Activated CD8-positive, alpha-beta memory T cell treated with anti-CD3 and anti-CD28 coated beads for 4 hours (primary cell): ENCODE results near the gene RASA3.

Source experiments
- DNase-seq, 2 donors: peaks; one replicate each; pipeline ENCODE4 v3.0.0-alpha.2; 2020; ENCODE audit warnings: low read depth in 2 of 2

RASA3 gene

DNA sequence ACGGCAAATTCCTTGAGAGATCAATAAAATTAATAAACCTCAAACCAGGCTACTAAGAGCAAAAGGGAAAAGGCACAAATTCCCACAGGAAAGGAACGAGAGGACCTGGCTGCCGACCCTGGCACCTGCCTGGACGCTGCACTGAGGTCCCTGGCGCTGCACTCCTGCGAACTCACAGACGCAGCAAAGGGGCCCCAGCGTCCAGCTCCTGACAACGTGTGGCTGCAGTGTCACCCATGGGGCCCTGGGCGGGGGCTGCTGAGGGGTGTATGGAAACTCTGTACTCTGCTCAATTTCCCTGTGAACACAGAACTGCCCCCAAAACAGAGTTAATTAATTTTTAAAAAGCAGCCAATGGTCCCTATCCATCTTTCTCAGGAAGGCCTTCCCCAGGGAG lies 97.2 kb downstream of the RASA3 start:
- DNase-seq, result no peak

DNA sequence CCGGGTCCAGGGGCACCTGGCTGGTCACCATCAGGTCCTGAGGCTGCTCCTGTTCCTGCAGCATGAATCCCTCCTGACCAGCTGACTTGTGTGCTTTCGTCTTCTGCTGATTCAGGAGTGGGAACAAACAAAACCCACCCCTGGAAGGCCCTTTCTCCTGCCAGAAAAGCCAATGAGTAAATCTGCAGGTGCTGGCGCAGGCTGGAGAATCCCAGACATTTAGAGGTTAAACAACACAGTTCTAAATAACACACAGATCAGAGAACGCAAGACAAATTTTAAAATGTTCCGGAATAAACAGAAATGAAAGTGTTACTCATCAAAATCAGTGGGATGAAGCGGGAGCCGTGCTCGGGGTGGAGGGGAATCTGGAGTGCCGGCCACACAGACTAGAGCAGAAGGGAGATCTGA lies 97.9 kb downstream of the RASA3 start:
- no peak for DNase-seq

DNA sequence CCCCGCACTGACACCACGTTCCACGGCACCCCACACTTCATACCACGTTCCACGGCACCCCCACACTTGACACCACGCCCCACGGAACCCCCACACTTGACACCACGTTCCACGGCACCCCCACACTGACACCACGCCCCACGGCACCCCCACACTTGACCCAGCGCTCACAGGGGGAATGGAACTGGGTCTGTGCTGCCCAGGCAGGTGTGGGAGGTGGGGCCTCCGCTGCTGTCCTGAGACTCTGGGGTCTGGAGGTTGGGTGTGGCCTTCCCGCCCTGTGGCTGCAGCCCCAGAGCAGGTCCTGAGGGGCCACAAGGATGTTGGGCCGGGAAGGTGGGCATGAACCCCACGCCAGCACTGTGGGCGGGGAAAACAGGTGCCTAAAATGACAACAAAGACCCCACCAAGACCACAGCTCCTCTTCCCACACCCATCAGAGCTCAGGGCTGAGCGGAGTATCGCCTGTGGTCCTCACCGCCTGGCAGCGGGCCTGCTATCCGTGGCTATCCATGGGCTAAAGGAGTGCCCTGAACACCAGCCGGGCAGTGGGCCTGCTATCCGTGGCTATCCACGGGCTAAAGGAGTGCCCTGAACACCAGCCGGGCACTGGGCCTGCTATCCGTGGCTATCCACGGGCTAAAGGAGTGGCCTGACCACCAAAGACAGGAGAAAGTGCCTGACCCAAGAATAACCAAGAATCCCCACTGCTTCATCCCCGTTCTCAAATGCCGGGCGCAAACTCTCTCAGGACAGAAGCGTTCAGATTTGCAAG lies 98.7 kb downstream of the RASA3 start:
- no peak for DNase-seq

DNA sequence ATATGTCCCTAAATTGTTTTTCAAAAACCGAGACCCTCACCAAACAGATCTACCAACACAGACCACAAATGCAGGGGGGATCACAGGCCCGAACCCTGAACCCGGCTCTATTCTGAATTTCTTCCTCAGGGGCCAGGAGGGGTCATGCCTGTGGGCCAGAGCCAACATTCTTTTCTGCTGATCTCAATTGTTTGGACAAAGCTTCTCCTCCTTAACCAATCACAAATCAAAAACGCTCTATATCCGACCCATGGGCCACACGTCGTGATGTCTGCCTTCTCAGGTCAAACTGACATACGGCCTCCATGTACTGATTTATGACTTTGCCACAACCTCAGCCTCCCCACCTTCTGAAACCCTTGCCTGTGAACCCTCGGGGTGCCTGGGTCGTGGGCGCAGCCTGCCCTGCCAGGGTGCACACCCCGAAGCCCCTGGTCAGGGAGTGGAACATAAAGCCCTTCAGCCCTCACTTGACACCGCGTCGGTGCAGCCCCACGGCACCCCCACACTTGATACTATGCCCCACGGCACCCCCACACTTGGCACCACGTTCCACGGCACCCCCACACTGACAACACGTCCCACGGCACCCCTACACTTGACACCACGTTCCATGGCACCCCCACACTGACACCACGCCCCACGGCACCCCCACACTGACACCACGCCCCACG lies 100.2 kb downstream of the RASA3 start:
- DNase-seq, result no peak

DNA sequence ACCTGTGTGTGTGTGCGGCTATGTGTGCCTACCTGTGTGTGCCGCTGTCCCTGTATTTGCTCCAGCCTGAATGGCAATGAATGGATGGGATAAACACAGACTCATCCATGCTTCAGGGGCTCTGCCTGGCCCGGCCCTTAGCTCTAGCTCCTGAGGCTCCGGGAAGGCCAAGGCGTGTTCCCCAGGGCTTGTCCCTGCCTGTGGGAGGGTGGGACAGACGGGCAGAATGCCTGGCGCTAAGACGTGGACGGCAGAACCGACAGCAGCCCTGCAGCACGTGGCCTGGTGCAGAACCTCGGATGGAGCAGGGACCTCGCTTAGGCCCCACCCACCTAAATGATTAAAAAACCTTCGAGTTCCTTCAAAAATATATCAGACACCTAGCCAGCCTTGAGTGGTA lies 100.8 kb downstream of the RASA3 start:
- DNase-seq, result no peak

DNA sequence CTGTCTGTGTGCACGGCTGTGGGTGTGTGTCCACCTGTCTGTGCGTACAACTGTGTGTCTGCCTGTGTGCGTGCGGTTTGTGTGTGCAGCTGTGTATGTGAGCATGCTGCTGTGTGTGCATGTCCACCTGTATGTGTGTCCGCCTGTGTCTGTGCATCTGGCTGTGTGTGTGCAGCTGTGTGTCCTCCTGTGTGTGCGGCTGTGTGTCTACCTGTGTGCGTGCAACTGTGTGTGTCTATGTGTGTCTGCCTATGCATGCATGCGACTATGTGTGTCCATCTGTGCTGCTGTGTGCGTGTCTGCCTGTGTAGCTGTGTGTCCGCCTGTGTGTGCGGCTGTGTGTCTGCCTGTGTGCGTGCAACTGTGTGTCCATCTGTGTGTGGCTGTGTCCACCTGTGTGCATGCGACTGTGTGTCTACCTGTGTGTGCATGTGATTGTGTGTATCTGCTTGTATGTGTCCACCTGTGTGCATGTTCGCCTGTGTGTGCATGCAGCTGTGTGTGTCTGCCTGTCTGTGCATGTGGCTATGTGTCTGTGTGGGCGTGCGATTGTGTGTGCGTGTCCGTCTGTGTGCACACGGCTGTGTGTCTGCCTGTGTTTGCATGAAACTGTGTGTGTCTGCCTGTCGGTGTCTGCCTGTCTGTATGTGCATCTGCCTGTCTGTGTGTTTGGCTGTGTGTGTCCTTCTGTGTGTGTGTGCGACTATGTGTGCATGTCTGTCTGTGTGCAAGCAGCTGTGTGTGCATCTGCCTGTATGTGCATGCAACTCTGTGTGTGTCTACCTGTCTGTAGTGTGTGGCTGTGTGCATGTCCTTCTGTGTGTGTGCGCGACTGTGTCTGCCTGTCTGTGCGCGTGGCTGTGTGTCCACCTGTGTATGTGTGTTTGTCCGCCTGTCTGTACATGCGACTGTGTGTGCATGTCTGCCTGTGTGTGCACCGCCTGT lies 101.5 kb downstream of the RASA3 start:
- DNase-seq, result no peak

DNA sequence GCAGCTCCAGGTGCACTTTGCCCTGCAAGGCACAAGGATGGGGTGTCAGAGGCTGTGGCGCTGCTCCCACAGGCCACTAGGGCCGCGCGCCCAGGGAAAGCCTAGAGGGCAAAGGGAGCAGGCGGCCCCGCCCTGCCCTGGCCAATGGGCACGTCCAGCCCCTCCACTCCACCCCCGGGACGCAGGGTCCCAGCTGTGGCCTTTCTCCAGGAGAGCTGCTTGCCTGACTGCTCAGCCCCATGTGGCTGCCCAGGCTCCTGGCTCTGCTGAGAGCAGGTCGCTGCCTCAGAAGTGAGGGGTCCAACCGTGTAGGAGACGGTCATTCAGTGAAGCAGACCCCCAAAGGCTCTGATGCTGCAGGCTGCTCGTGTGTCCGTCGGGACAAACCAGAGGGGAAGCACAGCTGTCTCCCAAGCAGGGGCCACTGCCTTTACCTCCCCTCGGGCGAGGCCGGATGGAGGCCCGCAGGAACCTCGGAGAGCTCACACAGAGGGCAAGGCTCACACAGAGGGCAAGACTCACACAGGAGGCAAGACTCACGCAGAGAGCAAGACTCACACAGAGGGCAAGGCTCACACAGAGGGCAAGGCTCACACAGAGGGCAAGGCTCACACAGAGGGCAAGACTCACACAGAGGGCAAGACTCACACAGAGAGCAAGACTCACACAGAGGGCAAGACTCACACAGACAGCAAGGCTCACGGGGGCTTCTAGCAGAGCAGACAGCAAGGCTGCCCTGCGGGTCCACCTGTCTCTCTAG lies 102.4 kb downstream of the RASA3 start:
- no peak for DNase-seq

DNA sequence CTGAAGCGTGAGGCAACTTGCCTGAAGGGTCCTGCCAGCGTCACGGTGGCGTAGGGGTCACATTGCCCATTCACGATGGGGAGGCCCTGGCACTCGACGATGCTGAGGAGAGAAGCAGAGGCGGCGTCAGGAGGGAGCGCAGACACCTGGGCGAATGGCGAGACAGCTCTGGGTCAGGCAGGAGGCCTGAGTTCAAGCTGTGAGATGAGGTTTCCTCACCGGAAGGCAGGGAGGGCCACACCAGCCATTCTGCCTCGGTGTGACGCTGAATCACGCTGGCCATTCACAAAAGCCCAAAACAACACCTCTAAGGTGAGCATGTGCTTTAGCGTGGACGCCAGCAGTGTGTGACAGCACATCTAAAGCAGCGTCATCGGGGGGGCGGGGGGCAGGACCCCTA lies 104.6 kb downstream of the RASA3 start:
- DNase-seq, result no peak

DNA sequence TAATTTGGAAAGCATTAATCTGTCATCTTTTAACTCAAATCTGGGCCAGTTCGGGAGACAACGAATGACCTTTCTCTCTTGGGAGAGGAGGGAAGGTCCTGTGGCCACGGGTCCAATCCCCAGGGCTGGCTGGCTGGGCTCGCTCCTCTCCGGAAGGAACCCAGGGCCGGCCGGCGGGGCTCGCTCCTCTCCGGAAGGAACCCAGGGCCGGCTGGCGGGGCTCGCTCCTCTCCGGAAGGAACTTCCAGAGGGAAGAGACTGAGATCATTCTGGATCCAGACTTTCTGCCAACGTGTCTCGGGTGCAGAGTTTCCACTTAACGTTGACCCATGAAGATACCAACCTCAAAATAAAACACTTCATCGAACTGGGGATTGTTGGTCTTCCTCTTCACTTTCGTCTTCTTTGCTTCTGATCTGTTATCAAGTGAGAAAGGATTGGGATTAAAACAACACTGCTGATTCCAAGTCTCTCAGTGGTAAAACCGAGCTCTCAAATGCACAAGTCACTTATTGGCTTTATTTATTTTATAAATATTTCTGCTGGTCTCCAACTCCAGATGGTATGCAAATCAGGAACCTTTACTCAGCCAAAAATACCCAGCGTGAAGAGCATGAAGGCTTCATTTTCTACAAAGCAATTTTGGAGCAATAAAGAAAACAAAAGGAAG lies 105.2 kb downstream of the RASA3 start:
- DNase-seq, result no peak

DNA sequence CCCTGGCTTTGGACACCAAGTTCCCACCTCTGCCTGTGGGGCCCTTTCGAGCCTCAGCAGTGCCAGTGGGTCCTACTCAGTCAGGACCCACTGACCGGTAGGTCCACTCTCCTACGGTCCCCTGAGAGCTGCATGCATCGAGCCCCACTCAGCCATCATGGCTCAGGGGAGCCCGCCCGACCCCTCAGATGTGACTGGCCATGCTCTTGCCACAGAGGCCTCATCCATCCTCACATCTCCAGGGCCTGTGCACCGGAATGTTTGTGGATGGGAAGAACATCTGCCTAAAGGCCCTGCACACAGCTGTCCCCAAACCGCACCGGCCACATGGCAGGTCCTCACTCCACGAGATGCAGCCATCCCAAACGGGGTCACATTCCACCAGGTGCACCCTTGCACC lies 105.9 kb downstream of the RASA3 start:
- DNase-seq, result no peak

DNA sequence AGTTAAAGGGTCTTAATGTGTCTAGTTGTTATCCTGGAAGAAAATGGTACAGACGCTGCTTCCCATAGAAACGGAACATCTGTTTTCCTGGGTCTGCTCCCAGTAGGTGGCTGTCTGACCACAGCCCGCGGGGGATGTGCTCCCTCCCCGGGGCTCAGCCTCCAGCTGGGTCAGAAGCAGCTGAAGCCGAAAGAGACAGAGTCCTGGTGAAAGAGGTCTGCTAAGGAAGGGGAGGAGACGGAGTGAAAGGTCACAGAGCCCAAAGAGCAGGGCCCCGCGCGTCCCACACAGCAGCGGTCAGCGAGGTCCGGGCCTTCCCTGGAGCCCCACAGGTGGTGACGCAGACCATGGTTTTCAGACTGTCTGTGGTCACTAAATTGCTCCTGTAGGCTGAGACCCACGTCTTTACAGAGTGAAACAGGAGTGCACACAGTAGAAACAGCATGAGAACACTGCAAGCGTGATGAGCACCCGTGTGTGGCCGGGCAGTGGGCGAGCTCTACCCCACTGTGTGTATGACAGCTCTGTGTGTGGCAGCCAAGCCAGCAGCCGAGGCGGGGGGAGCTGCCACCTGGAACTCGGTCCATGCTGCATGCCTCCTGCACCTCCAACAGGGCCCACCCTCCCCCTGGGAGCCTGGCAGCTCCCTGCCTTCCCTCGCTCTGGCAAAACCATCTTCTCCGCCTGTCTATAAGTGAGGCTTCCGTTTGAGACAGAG lies 106.5 kb downstream of the RASA3 start:
- no peak for DNase-seq

DNA sequence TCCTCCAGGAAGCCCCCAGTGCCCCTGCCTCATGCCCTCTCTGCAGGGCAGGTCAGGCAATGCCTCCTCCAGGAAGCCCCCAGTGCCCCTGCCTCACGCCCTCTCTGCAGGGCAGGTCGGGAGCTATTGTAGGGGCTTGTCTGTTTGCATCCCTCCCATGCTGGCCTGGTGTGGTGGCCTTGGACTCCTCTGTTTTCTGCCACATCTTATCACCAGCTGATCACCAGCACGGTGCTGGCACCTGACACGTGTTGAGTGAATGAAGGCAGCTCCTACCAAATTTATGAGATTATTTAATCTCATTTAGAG lies 107.1 kb downstream of the RASA3 start:
- DNase-seq, result no peak

DNA sequence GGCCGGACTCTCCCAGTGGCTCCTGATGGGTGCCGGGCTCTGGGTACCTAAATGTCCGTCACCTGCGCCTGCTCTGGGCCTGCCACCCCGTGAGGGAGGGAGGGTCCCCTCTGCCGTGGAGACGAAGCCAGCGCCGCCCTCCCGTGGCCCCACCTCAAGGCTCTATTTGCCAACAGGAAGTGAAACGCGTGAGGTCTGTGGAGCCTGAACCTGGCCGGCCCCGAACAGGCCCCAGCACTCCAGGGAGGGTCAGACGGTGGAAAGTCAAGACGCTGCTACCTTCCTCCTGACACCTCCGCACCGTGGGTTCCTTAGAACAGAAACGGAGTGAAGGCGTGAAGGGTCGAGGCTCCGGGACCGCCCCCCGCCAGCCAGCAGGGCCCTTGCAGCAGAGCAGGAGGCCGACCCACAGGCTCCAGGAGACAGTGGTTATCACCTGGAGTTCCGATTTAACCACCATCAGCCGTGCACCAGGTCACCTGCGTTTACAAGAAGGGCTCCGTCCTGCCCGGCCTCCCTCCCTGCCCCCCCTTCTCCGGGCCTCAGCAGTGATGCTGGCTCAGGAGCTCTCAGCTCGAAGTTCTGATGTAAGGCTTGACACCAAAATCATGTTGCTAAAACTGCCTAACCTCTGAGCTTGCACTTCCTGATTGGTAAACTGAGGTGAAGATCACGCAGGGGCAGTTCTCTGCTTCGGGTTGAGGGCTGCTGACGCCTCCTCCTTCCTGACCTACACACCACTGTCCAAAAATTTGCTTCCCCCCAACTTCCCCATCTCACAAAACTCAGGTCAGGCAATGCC lies 107.6 kb downstream of the RASA3 start:
- DNase-seq, result no peak

DNA sequence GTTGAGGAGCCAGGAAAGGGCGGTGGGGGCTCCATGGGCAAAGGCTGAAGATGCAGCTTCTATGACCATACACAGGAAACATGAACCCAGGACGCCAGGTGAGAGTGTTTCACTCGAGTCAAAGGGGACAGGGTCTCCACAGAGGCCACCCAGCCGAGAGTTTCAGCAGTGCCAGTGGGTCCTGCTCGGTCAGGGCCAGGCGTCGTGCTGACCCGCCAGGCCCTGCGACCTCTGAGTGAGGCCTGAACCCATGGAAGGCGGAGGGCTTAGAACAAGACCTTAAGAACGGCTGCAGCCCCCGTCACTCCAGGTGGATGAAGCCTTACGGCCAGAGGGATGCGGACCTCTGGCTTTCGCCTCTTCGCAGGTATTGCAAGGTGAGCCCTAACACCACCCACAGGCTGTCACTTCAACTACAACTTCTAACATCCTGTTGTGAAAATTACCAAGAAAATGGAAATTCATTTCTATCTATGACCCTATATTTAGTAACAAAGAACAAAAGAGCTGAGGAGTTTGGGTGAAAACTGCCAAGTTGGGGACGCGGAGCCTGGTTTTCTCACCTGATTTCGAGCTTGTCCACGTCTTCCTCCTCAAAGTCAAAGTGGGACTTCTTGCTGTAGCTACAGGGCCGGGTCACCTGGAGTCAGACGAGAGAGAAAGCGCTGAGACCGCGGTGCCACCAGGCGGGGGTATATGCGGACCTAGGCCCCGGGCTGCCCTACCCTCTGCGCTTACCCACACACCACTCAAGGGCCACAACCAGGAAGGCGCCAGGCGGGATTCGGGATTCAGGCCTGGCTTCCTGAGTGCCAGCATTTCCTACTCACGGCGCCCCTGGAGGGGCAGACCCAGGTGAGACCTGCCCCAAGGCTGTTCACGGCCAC lies 108.5 kb downstream of the RASA3 start:
- DNase-seq, result no peak

DNA sequence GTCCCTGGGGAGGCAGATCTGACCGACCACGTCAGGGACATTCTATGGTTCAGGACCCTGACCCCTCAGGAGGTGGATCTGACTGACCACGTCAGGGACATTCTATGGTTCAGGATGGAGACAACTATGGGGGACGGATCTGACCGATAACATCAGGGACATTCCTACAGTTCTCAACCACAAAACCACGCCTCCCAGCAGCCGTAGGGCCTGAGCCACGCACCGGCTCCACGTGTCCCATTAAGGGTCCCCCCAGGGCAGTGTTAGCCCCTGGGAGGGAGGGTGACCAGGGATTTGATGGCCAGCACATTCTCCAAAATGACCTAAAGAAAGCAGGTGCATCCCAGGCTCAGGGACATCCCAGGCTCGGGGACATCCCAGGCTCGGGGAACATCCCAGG lies 109.5 kb downstream of the RASA3 start:
- DNase-seq, result no peak

DNA sequence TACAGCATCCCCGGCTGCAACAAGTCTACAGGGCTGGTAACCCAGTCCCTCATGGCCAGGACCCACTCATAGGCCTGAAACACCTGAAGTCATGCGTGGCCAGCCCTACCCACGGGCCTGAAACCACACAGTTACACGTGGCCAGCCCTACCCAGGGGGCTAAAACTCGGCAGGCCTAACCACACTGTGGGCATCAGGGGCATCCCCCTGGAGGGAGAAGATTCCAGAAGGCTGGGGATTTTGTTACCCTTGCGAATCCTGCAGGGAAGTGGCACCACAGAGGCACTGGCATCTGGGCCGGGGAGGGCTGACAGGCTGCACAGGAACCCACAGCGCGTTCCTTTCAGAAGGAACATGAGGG lies 110.1 kb downstream of the RASA3 start:
- no peak for DNase-seq

DNA sequence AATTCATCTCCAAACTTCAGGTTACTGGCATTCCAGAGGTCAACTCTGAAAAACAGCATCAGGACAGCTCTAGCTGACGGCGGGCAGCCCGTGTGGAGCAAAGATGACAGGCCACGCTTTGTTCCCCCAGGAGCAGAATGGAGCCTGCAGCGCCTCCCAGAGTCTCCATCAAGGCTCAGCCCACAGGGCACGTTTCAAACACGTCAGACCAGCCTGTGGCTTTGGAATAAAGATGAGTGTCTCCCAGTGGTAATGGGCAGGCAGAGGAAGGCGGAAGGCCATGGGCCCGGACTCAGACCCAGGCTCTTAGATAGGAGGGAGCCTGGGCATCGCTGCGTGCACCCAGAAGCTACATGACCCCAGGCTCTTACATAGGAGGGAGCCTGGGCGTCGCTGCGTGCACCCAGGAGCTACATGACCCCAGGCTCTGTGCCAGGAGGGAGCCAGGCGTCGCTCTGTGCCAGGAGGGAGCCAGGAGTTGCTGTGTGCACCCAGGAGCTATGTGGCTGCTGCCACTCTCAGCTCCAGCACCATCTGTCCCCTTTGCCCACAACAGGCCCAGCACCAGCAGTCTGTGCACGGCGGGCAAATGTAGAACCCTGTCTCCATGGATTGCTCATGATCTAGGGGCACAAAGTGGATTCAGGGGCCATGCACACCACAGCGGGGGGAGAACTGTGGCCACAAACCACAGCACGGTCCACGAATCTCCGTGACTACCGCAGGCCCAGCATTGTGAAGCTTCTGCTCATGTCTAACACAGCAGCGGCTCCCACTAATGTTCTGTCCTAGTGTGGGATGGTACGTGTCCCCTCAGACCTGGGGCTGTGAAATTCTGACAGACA lies 110.7 kb downstream of the RASA3 start:
- DNase-seq, result no peak
